Muscle layer of colon (tissue), 2 donors: ENCODE measurements around the gene ZNF556.
"Not testable (repeated sequence)": the region's sequence is repeated elsewhere in the genome, so short reads cannot be mapped to it uniquely, and the experiment has no call there.

Experiments
- H3K27ac ChIP-seq: one replicate; pipeline ENCODE4 v1.7.0; 2013; ENCODE audit warnings: low read depth, mild to moderate bottlenecking, low read length, moderate library complexity
- H3K27me3 ChIP-seq, 2 donors: one replicate each; pipeline ENCODE4 v1.7.0; 2013; ENCODE audit warnings: low read length in 2 of 2, mild to moderate bottlenecking in 2 of 2; ENCODE audit not compliant: insufficient read depth in 2 of 2, control insufficient read depth in 1 of 2
- H3K36me3 ChIP-seq: one replicate; pipeline ENCODE4 v1.7.0; 2013; ENCODE audit warnings: mild to moderate bottlenecking, low read length; ENCODE audit not compliant: insufficient read depth
- H3K4me1 ChIP-seq: one replicate; pipeline ENCODE4 v1.7.0; 2013; ENCODE audit warnings: mild to moderate bottlenecking, low read length; ENCODE audit not compliant: insufficient read depth
- H3K4me3 ChIP-seq, 2 donors: one replicate each; pipeline ENCODE4 v1.7.0; 2013; ENCODE audit warnings: low read length in 2 of 2, low read depth in 1 of 2, mild to moderate bottlenecking in 1 of 2, moderate library complexity in 1 of 2
- H3K9ac ChIP-seq: one replicate; pipeline ENCODE4 v1.7.0; 2013; ENCODE audit warnings: low read length
- H3K9me3 ChIP-seq: one replicate; pipeline ENCODE4 v1.7.0; 2013; ENCODE audit warnings: mild to moderate bottlenecking, low read length
- donor health status: abdominal sarcoma.
- donor health status: Adenocarcinoma of cecum.

Gene ZNF556

GRCh38 chr19:2856457-2857050 lies 10.6 kb upstream of the ZNF556 start:
- Histone ChIP-seq H3K4me1 (no peaks in the 10 kb centered on the region), H3K27ac (no peak overlapping the region), H3K9me3 (peaks cover 53% of the 10 kb centered on the region), H3K36me3 (peaks cover 29% of the 10 kb centered on the region), H3K4me3 (no peak overlapping the region), H3K9ac (no peak overlapping the region), H3K27me3 (no peaks in the 10 kb centered on the region)

GRCh38 chr19:2858864-2859263 lies 8.3 kb upstream of the ZNF556 start:
- Histone ChIP-seq H3K36me3 (peaks cover 6% of the 10 kb centered on the region), H3K27me3 (no peaks in the 10 kb centered on the region), H3K9me3 (peaks cover 30% of the 10 kb centered on the region)

DNA sequence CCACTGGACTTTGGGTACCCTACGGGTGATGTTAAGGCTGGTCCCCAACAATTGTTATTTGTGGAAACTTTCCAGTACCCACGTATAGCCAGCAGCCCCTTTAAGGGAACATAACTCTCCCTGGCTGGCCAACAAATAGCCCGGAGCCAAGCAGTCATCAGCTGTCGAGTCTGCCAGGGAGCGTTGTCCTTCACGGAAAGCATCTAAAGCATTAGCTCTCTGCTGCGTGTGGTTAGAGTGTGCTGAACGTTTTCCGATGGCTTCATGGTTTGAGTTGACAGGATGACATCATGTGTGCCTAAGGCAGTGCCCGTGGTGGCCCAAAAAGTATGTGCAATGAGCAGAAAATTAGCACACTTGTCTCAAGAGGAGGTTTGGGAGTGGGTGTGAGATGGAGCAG lies 3.3 kb upstream of the ZNF556 start:
- H3K9me3 ChIP-seq = peaks cover 4% of the 10 kb centered on the region
- no peaks in the 10 kb centered on the region for H3K4me1 ChIP-seq
- no peaks in the 10 kb centered on the region for H3K36me3 ChIP-seq
- no peaks in the 10 kb centered on the region for H3K27me3 ChIP-seq
- no peak overlapping the region for H3K4me3 ChIP-seq
- H3K27ac ChIP-seq = no peak overlapping the region
- H3K9ac ChIP-seq = no peak overlapping the region

More at GRCh38 chr19:2858864-2859263, 8.3 kb upstream of the ZNF556 start:
- no peak overlapping the region for H3K27ac ChIP-seq
- no peak overlapping the region for H3K9ac ChIP-seq
- H3K4me3 ChIP-seq = no peak overlapping the region
- H3K4me1 ChIP-seq = no peaks in the 10 kb centered on the region

DNA sequence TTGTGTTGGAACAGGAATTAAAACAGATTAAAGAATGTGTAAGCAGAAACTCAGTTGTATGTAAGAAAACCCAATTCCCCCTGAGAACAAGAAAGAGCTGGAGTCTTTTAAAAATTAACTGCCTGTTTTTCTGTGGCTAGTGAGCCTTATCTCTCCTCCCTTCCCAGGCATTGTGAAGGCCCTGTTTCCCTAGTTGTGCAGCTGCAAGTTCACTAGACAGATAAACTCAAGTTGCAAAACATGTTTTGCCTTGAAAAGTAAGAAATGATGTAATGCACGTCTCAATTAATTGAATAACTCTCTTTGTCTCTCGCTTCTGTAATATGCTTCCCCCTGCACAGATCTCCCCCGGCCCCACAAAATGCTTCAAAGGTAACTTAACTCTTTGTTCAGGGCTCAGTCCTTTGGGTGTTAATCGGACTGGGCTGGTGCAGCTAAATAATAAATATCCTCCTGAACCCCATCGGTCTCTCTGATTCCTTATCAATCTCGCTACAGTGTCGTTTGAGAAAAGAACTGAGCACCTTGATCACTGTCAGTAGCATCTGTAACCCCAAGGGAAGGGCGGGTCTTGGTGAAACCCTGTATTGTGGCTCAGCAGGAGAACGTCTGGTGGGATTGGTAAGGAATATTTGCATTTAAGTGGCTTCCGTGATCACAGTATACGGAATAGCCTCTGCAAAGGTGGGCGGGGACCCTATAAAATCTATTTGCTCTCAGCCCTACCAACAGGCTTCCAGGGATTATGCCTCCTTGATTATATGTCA lies 1.6 kb upstream of the ZNF556 start:
- Histone ChIP-seq H3K27ac (no peak overlapping the region), H3K9ac (no peak overlapping the region), H3K36me3 (no peaks in the 10 kb centered on the region), H3K4me1 (no peaks in the 10 kb centered on the region), H3K9me3 (no peaks in the 10 kb centered on the region), H3K27me3 (no peaks in the 10 kb centered on the region), H3K4me3 (no peak overlapping the region)

- H3K9ac ChIP-seq = no peak overlapping the region
Observed at GRCh38 chr19:2866495-2867024, 575 bp upstream of the ZNF556 start.

GRCh38 chr19:2869618-2870017 lies 2.5 kb downstream of the ZNF556 start:
- no peaks in the 10 kb centered on the region for H3K9me3 ChIP-seq
- no peak overlapping the region for H3K9ac ChIP-seq
- H3K27me3 ChIP-seq = no peaks in the 10 kb centered on the region
- no peaks in the 10 kb centered on the region for H3K4me1 ChIP-seq
- H3K36me3 ChIP-seq = no peaks in the 10 kb centered on the region
- H3K27ac ChIP-seq = no peak overlapping the region
- H3K4me3 ChIP-seq = no peak overlapping the region

More at GRCh38 chr19:2866495-2867024, 575 bp upstream of the ZNF556 start:
- H3K4me3 ChIP-seq = no peak overlapping the region
- no peaks in the 10 kb centered on the region for H3K4me1 ChIP-seq
- no peaks in the 10 kb centered on the region for H3K36me3 ChIP-seq
- H3K27me3 ChIP-seq = no peaks in the 10 kb centered on the region
- H3K27ac ChIP-seq = no peak overlapping the region
- no peaks in the 10 kb centered on the region for H3K9me3 ChIP-seq

GRCh38 chr19:2872175-2872574 lies 5.0 kb downstream of the ZNF556 start:
- H3K36me3 ChIP-seq, H3K9ac ChIP-seq, H3K9me3 ChIP-seq, H3K4me3 ChIP-seq, H3K4me1 ChIP-seq, H3K27ac ChIP-seq, H3K27me3 ChIP-seq: not testable (repeated sequence)

DNA sequence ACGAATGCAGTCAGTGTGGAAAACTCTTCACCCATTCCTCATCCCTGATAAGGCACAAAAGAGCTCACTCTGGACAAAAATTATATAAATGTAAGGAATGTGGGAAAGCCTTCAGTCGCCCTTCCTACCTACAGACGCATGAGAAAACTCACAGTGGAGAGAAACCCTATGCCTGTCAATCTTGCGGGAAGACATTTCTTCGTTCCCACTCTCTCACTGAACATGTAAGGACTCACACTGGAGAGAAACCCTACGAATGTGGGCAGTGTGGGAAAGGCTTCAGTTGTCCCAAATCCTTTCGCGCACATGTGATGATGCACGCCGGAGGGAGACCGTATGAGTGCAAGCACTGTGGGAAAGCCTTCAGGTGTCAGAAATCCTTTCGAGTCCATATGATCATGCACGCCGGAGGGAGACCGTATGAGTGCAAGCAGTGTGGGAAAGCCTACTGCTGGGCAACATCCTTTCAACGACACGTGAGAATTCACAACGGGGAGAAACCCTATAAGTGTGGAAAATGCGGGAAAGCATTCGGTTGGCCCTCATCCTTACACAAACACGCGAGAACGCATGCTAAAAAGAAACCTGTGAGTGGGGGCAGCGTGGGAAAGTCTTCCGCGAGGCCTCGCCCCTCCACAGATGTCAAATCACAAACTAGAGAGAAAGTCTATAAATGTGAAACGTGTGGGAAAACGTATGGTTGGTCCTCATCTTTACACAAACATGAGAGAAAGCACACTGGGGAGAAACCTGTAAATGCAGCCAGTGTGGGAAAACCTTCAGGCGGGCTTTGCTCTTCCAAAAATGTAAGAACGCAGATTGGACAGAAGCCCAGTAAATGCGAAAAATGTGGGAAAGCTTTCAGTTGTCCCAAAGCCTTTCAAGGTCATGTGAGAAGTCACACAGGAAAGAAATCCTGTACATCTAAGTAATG lies 10.5 kb downstream of the ZNF556 start:
- Histone ChIP-seq H3K9me3 (peaks cover 16% of the 10 kb centered on the region), H3K9ac (no peak overlapping the region), H3K36me3 (no peaks in the 10 kb centered on the region), H3K27me3 (no peaks in the 10 kb centered on the region), H3K27ac (no peak overlapping the region), H3K4me3 (peak overlapping the region in 1 of 2 donors; percentile 23), H3K4me1 (no peaks in the 10 kb centered on the region)

DNA sequence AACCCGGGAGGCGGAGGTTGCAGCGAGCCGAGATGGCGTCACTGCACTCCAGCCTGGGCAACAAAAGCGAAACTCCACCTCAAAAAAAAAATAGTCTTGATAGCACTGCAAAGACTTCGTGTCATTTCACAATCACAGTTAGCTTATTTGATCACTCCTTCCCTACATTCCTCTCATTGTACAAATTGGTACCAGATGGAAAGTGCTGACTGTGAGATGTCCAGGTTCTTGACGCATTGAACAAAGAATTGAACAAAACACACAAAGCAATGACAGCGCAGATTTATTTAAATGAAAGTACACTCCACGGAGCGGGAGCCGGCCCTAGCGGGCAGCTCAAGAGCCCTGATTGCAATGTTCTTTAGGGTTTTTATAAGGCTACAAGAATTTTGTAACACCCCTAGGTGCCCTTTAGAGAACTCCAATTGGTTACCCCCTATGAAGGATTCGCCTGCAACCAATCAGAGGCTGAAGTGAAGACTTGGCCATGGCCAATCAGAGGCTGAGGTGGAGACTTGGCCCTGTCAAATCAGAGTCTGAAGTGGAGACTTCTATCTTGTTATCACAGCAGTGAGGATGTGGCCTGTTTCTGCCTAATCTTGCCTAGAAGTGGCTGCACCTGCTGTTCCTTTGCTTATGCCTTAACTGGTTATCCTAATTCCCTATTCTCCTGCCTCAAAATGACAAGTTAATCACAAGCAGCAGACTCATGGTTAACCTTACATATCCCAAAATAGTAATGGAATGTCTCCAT lies 16.7 kb downstream of the ZNF556 start:
- Histone ChIP-seq H3K4me3 (no peak overlapping the region), H3K27ac (no peak overlapping the region), H3K9me3 (no peaks in the 10 kb centered on the region), H3K4me1 (peaks cover 4% of the 10 kb centered on the region), H3K27me3 (no peaks in the 10 kb centered on the region), H3K9ac (no peak overlapping the region), H3K36me3 (no peaks in the 10 kb centered on the region)

- peaks cover 4% of the 10 kb centered on the region for H3K4me1 ChIP-seq
- H3K9ac ChIP-seq = no peak overlapping the region
- H3K27ac ChIP-seq = no peak overlapping the region
- H3K4me3 ChIP-seq = no peak overlapping the region
- no peaks in the 10 kb centered on the region for H3K36me3 ChIP-seq
- H3K27me3 ChIP-seq = no peaks in the 10 kb centered on the region
- no peaks in the 10 kb centered on the region for H3K9me3 ChIP-seq
Observed at GRCh38 chr19:2885736-2886135, 18.6 kb downstream of the ZNF556 start.
